A549 (cell line): ENCODE results near the gene TLCD3B. TPM values are rescaled to one million over a fixed set of nuclear protein-coding genes. Genes with fewer than 3 reads are reported as not detected.
A peak's percentile ranks its signal among the peaks of the same experiment; 100 is the strongest.

Source experiments
- ATAC-seq, 2 experiments: fragments of 200-7000 bp in 1 of 2; fragments of >200 bp in 1 of 2; cut with Nextera tagmentation in 1 of 2; cut with Tn5 transposase in 1 of 2; 3 replicates each; pipeline versions ENCODE4 v1.8.0 to v1.9.1; 2018 to 2020; ENCODE audit warnings: mild to moderate bottlenecking in 1 of 2, moderate library complexity in 1 of 2
- CTCF ChIA-PET: fragments of 300-600 bp; sonication (Branson Sonifier 250); formaldehyde crosslinking; extraction: SDS; loops from one replicate; lab custom pipeline; 2021; ENCODE audit warnings: antibody characterized with exemption, inconsistent platforms; lab: Yijun Ruan, JAX
- POLR2A ChIA-PET: fragments of 350-600 bp; formaldehyde crosslinking; extraction: SDS; loops from one replicate; lab custom pipeline; 2021; ENCODE audit warnings: antibody characterized with exemption, inconsistent platforms; lab: Yijun Ruan, JAX
- DNase-seq, 2 experiments: peaks; one replicate each; pipeline versions ENCODE4 v3.0.0 to v3.0.0-alpha.2; 2011 to 2016; ENCODE audit warnings: low read depth in 1 of 2, low spot score in 1 of 2
- FAIRE-seq: peaks from 2 replicates; lab custom pipeline; 2011; peaks lifted over from hg19 to GRCh38; lab: Jason Lieb, UNC
- H3K27ac ChIP-seq, 2 experiments: fragments of >200 bp; sonication (Bioruptor Twin); formaldehyde crosslinking; 3 replicates each; pipeline ENCODE4 v1.5.1; 2016 to 2017
- H3K4me1 ChIP-seq: fragments of >200 bp; sonication (Bioruptor Twin); formaldehyde crosslinking; 3 replicates; pipeline ENCODE4 v1.6.1; 2016
- H3K4me2 ChIP-seq: fragments of >200 bp; sonication (Bioruptor Twin); formaldehyde crosslinking; 3 replicates; pipeline ENCODE4 v1.6.1; 2016
- H3K4me3 ChIP-seq: fragments of >200 bp; sonication (Bioruptor Twin); formaldehyde crosslinking; 3 replicates; pipeline ENCODE4 v1.5.1; 2016
- H3K9me3 ChIP-seq: fragments of >200 bp; sonication (Bioruptor Twin); formaldehyde crosslinking; 3 replicates; pipeline ENCODE4 v1.6.1; 2016
- ATOH8 ChIP-seq: fragments of 250-450 bp; sonication (Bioruptor Pico); IDR thresholded peaks from 2 replicates; pipeline ENCODE4 v1.5.0; 2020; ENCODE audit warnings: low read depth, mild to moderate bottlenecking, moderate library complexity
- CHD2 ChIP-seq: fragments of 150-350 bp; IDR thresholded peaks from 2 replicates; pipeline ENCODE4 v1.6.1; 2014; ENCODE audit warnings: low read length; ENCODE audit not compliant: partially characterized antibody
- E2F6 ChIP-seq: IDR thresholded peaks from 2 replicates; pipeline ENCODE4 v1.6.1; 2012; ENCODE audit warnings: low read depth, borderline replicate concordance
- EHF ChIP-seq: fragments of 250-450 bp; sonication (Bioruptor Pico); IDR thresholded peaks from 2 replicates; pipeline ENCODE4 v1.5.0; 2020; ENCODE audit warnings: mild to moderate bottlenecking
- ELK1 ChIP-seq: fragments of 150-350 bp; IDR thresholded peaks from 2 replicates; pipeline ENCODE4 v1.6.1; 2014; ENCODE audit warnings: low read depth, mild to moderate bottlenecking, low read length
- EP300 ChIP-seq, 2 experiments: fragments of >200 bp; sonication (Bioruptor Twin); formaldehyde crosslinking; IDR thresholded peaks; 2 replicates in 1 of 2; 3 replicates in 1 of 2; pipeline ENCODE4 v1.6.1; 2016 to 2017
- ESRRA ChIP-seq: fragments of 150-350 bp; IDR thresholded peaks from 2 replicates; pipeline ENCODE4 v1.6.1; 2014; ENCODE audit warnings: mild to moderate bottlenecking, low read length, borderline replicate concordance
- GATA3 ChIP-seq: IDR thresholded peaks from 2 replicates; pipeline ENCODE4 v1.6.1; 2012; ENCODE audit warnings: borderline replicate concordance
- HDAC2 ChIP-seq: fragments of 200-600 bp; sonication (generic); IDR thresholded peaks from 2 replicates; pipeline ENCODE4 v1.6.1; 2016
- HES2 ChIP-seq: fragments of >200 bp; sonication (Bioruptor Twin); formaldehyde crosslinking; IDR thresholded peaks from 2 replicates; pipeline ENCODE4 v1.6.1; 2016
- HMGXB4 ChIP-seq: fragments of 250-450 bp; sonication (Bioruptor Pico); IDR thresholded peaks from 2 replicates; pipeline ENCODE4 v1.5.0; 2021; ENCODE audit warnings: mild to moderate bottlenecking, moderate library complexity, borderline replicate concordance
- JUN ChIP-seq, 2 experiments: fragments of >200 bp; sonication (Bioruptor Twin); formaldehyde crosslinking; IDR thresholded peaks; 2 replicates in 1 of 2; 3 replicates in 1 of 2; pipeline ENCODE4 v1.6.1; 2016 to 2017
- KDM5A ChIP-seq: fragments of 200-600 bp; sonication (generic); IDR thresholded peaks from 2 replicates; pipeline ENCODE4 v1.6.1; 2016; ENCODE audit warnings: antibody characterized with exemption, mild to moderate bottlenecking
- MAX ChIP-seq: IDR thresholded peaks from 2 replicates; pipeline ENCODE4 v1.6.1; 2012
- MAZ ChIP-seq: fragments of 150-350 bp; IDR thresholded peaks from 2 replicates; pipeline ENCODE4 v1.6.1; 2014; ENCODE audit warnings: antibody characterized with exemption, low read depth, low read length, borderline replicate concordance
- NPAS2 ChIP-seq: fragments of 250-450 bp; sonication (Bioruptor Pico); IDR thresholded peaks from 2 replicates; pipeline ENCODE4 v1.8.0; 2022; ENCODE audit warnings: mild to moderate bottlenecking, moderate library complexity, borderline replicate concordance
- POLR2A ChIP-seq: IDR thresholded peaks from 2 replicates; pipeline ENCODE4 v1.6.1; 2012; ENCODE audit warnings: mild to moderate bottlenecking, low read length
- POLR2AphosphoS2 ChIP-seq: conservative IDR thresholded peaks from 2 replicates; pipeline ENCODE4 v1.6.1; 2012; ENCODE audit warnings: low read length, improper control_type of control experiment, inconsistent platforms
- TFCP2L1 ChIP-seq: fragments of 250-450 bp; sonication (Bioruptor Pico); IDR thresholded peaks from 2 replicates; pipeline ENCODE4 v1.5.0; 2021; ENCODE audit warnings: mild to moderate bottlenecking
- TP53 ChIP-seq: fragments of 250-450 bp; sonication (Bioruptor Pico); IDR thresholded peaks from 2 replicates; pipeline ENCODE4 v1.5.0; 2021; ENCODE audit warnings: mild to moderate bottlenecking, moderate library complexity
- ZSCAN20 ChIP-seq: fragments of 250-450 bp; sonication (Bioruptor Pico); IDR thresholded peaks from 2 replicates; pipeline ENCODE4 v1.8.0; 2022; ENCODE audit warnings: mild to moderate bottlenecking, moderate library complexity
- WGBS: methylation state at CpG from one replicate; pipeline ENCODE4 v1.1.6; 2017; ENCODE audit errors: missing lambda C conversion rate; 5-methylcytosine and 5-hydroxymethylcytosine counted together
- polyA plus RNA-seq, 4 experiments: library from polyadenylated mRNA; depleted of rRNA in 3 of 4; stranded (reverse); fragments of >200 nt; fragmentation: RNase III in 1 of 4; extraction: RNeasy Plus Mini Kit Qiagen cat#74134 plus additional on column Dnase treatment in 1 of 4; gene quantifications; 2 replicates in 3 of 4; 3 replicates in 1 of 4; pipeline ENCODE4 v1.2.3, GENCODE V29; 2011 to 2017

TLCD3B gene
- polyA plus RNA-seq, 2 of the 4 experiments (the other 2 are of a cell fraction) = 0.30 to 0.68 TPM

- peaks cover 21% of the 10 kb centered on the region for H3K4me1 ChIP-seq
- 76% methylated on average over 6 of the region's 6 CpGs for WGBS
- no peaks in the 10 kb centered on the region for H3K9me3 ChIP-seq
- DNase-seq = no peak
- ChIA-PET CTCF (interaction anchor here (1.3 to 10.3 kb wide), 4 partner anchors 10 to 75 kb away, joined by 3 to 143 read pairs (median 25); partner anchors contain the start of genes ALDOA and TBX6), POLR2A (interaction anchor here (0.6 to 1.0 kb wide), 2 partner anchors 10 to 12 kb away, joined by 3 to 4 read pairs; partner anchors contain the start of gene ALDOA)
- no peak overlapping the region for H3K27ac ChIP-seq
- peak overlapping the region; percentile 96 for H3K4me2 ChIP-seq
- H3K4me3 ChIP-seq = no peak overlapping the region
- TF ChIP-seq ESRRA (no peak), HDAC2 (no peak), KDM5A (no peak), E2F6 (no peak), HES2 (no peak), MAX (no peak), ELK1 (no peak), ZSCAN20 (CRISPR knock-in tag) (no peak), MAZ (no peak), TFCP2L1 (CRISPR knock-in tag) (no peak), EP300 (IDR thresholded peaks at IDR 0.05) (no peak)
- ATAC-seq = no peak
- FAIRE-seq = no peak
Measured at GRCh38 chr16:30077656-30078055, 46.6 kb upstream of the TLCD3B start.

GRCh38 chr16:30076276-30076791 is 45.3 kb upstream of the TLCD3B start:
- CTCF ChIA-PET = interaction anchor here (0.9 to 10.3 kb wide), 5 partner anchors 10 to 44 kb away, joined by 3 to 143 read pairs (median 5); partner anchors contain the start of genes ALDOA and TBX6
- peaks cover 21% of the 10 kb centered on the region for H3K4me1 ChIP-seq
- H3K4me3 ChIP-seq = peak overlapping the region; percentile 100
- H3K27ac ChIP-seq = peak overlapping the region; percentile 97 to 98
- no peak for DNase-seq
- no peaks in the 10 kb centered on the region for H3K9me3 ChIP-seq
- 3% methylated on average over 19 of the region's 33 CpGs for WGBS
- peak overlapping the region; percentile 96 for H3K4me2 ChIP-seq
- TF ChIP-seq NPAS2 (CRISPR knock-in tag) (no peak), KDM5A (no peak)
- TF ChIP-seq, all 56 proteins: peak for 0
- FAIRE-seq = no peak
- POLR2A ChIA-PET = interaction anchor here (1.2 to 1.4 kb wide), 2 partner anchors 11 to 15 kb away, joined by 7 read pairs; partner anchors contain the start of genes ALDOA and TBX6
- peak; percentile 10 to 35; a peak in 4 of 6 replicates for ATAC-seq

GRCh38 chr16:30075503-30076275 is 44.6 kb upstream of the TLCD3B start, which contains the start of gene PPP4C:
Gene PPP4C, plus strand, starts transcription at chr16:30075994. Its CDS starts 384 bp downstream, at chr16:30076378.
- H3K4me2 ChIP-seq = peak within 1 kb of the TSS; percentile 96
- WGBS = 4% methylated on average over 45 of the region's 67 CpGs
- DNase-seq = peak; percentile 91 to 98
- H3K4me1 ChIP-seq = peaks cover 18% of the 10 kb centered on the region
- no peaks in the 10 kb centered on the region for H3K9me3 ChIP-seq
- ATAC-seq = peak; percentile 93 to 98
- FAIRE-seq = no peak
- ChIA-PET CTCF (interaction anchor here (0.9 to 10.3 kb wide), 4 partner anchors 10 to 20 kb away, joined by 3 to 143 read pairs (median 24); partner anchors contain the start of genes ALDOA and TBX6), POLR2A (interaction anchor here (1.2 to 2.6 kb wide), 3 partner anchors 10 to 16 kb away, joined by 7 to 14 read pairs (median 7); partner anchors contain the start of genes ALDOA and TBX6)
- H3K27ac ChIP-seq = peak within 1 kb of the TSS; percentile 97 to 98
- peak within 1 kb of the TSS; percentile 100 for H3K4me3 ChIP-seq
- TF ChIP-seq HMGXB4 (CRISPR knock-in tag) (0 out of 2 replicates have a peak, but pooled peaks have one; percentile 29), TP53 (CRISPR knock-in tag) (peak; percentile 44; the same call in 1 of the 2 replicates), GATA3 (no peak), EHF (CRISPR knock-in tag) (peak; percentile 63; the same call in 1 of the 2 replicates), JUN (IDR thresholded peaks at IDR 0.05) (peak; percentile 56 to 95; a peak in 4 of 5 replicates), ATOH8 (no peak), CHD2 (peak; percentile 11), POLR2AphosphoS2 (peak; percentile 69; the same call in 1 of the 2 replicates), POLR2A (peak; percentile 83), TFCP2L1 (CRISPR knock-in tag) (peak; percentile 46; the same call in 1 of the 2 replicates), HES2 (no peak)
